ENCODE measurements around the gene PIM1.

PIM1 gene

DNA sequence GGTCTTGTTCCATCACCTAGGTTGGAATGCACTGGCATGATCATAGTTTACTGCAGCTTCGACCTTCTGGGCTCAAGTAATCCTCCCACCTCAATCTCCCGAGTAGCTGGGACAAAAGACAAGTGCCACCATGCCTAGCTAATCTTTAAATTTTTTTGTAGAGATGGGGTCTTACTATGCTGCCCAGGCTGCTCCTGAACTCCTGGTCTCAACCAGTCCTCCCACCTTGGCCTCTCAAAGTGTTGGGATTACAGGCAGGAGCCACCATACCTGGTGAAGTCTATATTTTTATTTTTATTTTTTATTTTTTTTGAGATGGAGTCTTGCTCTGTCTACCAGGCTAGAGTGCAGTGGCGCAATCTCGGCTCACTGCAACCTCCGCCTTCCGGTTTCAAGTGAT lies 11.4 kb upstream of the PIM1 start:
- Histone ChIP-seq H3K9me3 (ENCODE audit: control insufficient read depth, insufficient read depth, low read depth, low read length) (no peaks in the 10 kb centered on the region), H3K27me3 (ENCODE audit: control insufficient read depth, insufficient read depth, low read length) (no peaks in the 10 kb centered on the region), H3K27ac (ENCODE audit: low read depth, low read length) (no peak overlapping the region), H3K4me1 (ENCODE audit: control insufficient read depth, insufficient read depth, low read length) (no peaks in the 10 kb centered on the region; the same call in 1 of the 2 replicates), H3K4me3 (ENCODE audit: low read depth, low read length) (no peak overlapping the region), H3K36me3 (ENCODE audit: control insufficient read depth, insufficient read depth, low read length) (no peaks in the 10 kb centered on the region), H3K9ac (ENCODE audit: low read length) (no peak overlapping the region)

DNA sequence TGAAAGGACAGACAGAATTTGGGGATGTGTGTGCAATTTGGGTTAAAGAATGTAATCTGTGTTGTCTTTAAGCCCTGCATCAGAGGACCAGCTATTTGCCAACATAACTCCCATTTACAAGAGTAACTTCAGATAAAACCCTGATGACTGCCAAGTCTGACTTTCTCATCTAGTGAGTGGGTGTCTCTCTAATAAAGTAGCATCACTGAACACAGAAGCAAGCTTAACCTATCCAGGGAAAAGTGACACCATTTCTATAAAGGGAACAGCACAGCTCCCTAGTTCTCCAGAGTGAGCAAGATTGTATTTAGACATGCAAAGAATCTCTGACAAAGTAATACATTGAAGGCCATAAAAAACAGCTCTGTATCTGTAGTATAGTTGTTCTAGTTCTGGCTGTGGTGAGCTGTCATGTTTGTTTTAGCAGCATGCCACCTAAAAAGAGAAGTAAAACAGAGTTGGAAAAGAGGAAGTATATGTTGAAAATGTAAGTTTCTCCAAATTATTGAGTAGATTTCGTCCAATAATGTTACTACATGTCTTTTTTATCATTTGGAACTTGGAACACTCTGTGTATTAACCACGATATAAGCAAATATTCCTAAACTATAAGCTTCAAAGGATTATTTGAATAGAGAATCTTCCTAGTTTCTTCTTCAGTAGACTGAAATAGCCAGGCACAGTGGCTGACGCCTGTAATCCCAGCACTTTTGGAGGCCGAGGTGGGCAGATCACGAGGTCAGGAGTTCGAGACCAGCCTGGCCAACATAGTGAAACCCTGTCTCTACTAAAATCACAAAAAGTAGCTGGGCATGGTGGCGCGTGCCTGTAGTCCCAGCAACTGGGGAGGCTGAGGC lies 8.8 kb upstream of the PIM1 start:
- H3K36me3 ChIP-seq (ENCODE audit: control insufficient read depth, insufficient read depth, low read length), result no peaks in the 10 kb centered on the region
- no peaks in the 10 kb centered on the region for H3K27me3 ChIP-seq (ENCODE audit: control insufficient read depth, insufficient read depth, low read length)
- H3K9ac ChIP-seq (ENCODE audit: low read length), result no peak overlapping the region
- H3K4me1 ChIP-seq (ENCODE audit: control insufficient read depth, insufficient read depth, low read length), result no peaks in the 10 kb centered on the region
- H3K9me3 ChIP-seq (ENCODE audit: control insufficient read depth, insufficient read depth, low read depth, low read length), result no peaks in the 10 kb centered on the region
- no peak overlapping the region for H3K27ac ChIP-seq (ENCODE audit: low read depth, low read length)
- H3K4me3 ChIP-seq (ENCODE audit: low read depth, low read length), result no peak overlapping the region

DNA sequence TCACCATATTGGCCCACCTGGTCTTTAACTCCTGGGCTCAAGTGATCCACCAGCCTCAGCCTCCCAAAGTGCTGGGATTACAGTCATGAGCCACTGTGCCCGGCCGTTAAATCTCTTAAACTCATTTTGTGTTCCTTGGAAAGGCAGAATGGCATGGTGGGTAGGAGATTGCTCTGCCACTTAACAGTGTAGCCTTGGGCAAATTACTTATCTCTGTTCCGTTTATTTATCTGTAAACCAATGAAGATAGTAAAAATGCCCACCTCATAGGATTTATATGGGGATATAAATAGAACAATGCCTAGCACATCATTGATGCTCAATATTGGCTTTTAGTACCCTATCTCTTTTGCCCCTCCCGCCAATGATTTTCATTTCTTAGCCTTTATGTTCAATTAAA lies 7.2 kb upstream of the PIM1 start:
- Histone ChIP-seq H3K4me3 (ENCODE audit: low read depth, low read length) (no peak overlapping the region), H3K36me3 (ENCODE audit: control insufficient read depth, insufficient read depth, low read length) (no peaks in the 10 kb centered on the region), H3K9me3 (ENCODE audit: control insufficient read depth, insufficient read depth, low read depth, low read length) (no peaks in the 10 kb centered on the region), H3K9ac (ENCODE audit: low read length) (no peak overlapping the region), H3K27ac (ENCODE audit: low read depth, low read length) (no peak overlapping the region), H3K27me3 (ENCODE audit: control insufficient read depth, insufficient read depth, low read length) (no peaks in the 10 kb centered on the region), H3K4me1 (ENCODE audit: control insufficient read depth, insufficient read depth, low read length) (no peaks in the 10 kb centered on the region)

DNA sequence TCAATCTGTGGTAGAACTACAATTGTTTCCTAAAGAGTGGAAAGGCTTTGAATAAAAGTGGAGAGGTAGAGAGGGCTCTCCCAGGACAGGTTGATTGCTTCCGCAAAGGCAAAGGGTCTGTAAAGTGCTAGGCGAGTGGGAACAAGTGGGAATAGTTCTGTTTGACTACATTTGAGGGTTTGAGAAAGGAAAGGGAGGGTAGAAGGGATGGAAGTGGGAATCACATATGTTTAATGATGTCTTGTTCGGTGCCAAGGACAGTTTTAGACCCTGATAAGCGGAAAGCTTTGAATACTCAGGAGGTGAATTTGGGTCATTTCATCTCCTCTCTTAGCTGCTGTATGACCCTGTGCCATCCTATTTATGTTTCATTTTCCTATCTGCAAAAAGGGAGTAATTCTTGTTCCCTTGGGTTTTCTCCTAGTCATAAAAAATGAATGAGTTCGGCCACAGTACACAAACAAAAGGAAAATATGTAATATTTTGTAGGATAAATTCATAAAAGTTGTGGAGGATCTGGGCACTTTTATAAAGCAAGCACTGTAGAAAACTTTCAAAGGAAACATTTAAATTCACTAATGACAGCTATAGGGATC lies 1.7 kb upstream of the PIM1 start:
- Histone ChIP-seq H3K27ac (ENCODE audit: low read depth, low read length) (peak overlapping the region; percentile 86; the same call in 1 of the 2 replicates), H3K36me3 (ENCODE audit: control insufficient read depth, insufficient read depth, low read length) (peaks cover 20% of the 10 kb centered on the region), H3K4me3 (ENCODE audit: low read depth, low read length) (peak overlapping the region; percentile 68), H3K27me3 (ENCODE audit: control insufficient read depth, insufficient read depth, low read length) (no peaks in the 10 kb centered on the region), H3K4me1 (ENCODE audit: control insufficient read depth, insufficient read depth, low read length) (peaks cover 19% of the 10 kb centered on the region), H3K9me3 (ENCODE audit: control insufficient read depth, insufficient read depth, low read depth, low read length) (no peaks in the 10 kb centered on the region), H3K9ac (ENCODE audit: low read length) (peak overlapping the region; percentile 90)

DNA sequence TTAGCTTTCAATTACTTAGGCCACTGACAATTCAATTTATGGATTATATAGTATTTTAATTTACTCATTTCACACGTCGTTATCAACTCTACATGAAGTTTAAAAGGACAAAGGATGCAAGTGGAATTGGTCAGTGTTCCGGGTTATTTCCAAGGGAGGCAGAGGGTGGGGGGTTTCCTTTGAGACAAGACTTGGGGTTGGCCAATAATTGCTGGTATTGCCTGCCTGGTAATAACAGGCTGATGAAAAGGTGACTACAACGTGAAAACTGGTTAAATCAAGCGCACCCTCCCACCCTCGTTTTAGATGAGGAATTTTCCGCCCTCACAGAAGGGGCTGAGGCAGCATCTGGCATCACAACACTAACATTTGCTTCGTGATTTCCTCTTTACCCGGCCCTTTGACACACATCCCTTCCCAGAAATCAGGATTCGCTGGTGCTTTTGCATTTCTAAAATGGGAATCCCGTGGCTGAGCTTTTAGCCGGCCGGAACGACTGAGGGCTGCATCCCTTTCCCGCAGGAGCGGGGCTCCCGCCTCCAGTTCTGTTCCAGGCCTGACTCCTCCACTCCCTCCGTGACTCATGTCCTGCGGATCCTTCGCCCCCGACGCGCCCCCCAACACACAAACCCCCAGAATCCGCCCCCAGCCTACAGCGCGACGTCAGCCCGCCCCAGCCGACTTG lies 999 bp upstream of the PIM1 start:
- no peaks in the 10 kb centered on the region for H3K9me3 ChIP-seq (ENCODE audit: control insufficient read depth, insufficient read depth, low read depth, low read length)
- no peaks in the 10 kb centered on the region for H3K27me3 ChIP-seq (ENCODE audit: control insufficient read depth, insufficient read depth, low read length)
- peak overlapping the region; percentile 68 for H3K4me3 ChIP-seq (ENCODE audit: low read depth, low read length)
- H3K36me3 ChIP-seq (ENCODE audit: control insufficient read depth, insufficient read depth, low read length), result peaks cover 27% of the 10 kb centered on the region
- peaks cover 22% of the 10 kb centered on the region for H3K4me1 ChIP-seq (ENCODE audit: control insufficient read depth, insufficient read depth, low read length)
- H3K27ac ChIP-seq (ENCODE audit: low read depth, low read length), result peak overlapping the region; percentile 86
- peak overlapping the region; percentile 90 for H3K9ac ChIP-seq (ENCODE audit: low read length)

DNA sequence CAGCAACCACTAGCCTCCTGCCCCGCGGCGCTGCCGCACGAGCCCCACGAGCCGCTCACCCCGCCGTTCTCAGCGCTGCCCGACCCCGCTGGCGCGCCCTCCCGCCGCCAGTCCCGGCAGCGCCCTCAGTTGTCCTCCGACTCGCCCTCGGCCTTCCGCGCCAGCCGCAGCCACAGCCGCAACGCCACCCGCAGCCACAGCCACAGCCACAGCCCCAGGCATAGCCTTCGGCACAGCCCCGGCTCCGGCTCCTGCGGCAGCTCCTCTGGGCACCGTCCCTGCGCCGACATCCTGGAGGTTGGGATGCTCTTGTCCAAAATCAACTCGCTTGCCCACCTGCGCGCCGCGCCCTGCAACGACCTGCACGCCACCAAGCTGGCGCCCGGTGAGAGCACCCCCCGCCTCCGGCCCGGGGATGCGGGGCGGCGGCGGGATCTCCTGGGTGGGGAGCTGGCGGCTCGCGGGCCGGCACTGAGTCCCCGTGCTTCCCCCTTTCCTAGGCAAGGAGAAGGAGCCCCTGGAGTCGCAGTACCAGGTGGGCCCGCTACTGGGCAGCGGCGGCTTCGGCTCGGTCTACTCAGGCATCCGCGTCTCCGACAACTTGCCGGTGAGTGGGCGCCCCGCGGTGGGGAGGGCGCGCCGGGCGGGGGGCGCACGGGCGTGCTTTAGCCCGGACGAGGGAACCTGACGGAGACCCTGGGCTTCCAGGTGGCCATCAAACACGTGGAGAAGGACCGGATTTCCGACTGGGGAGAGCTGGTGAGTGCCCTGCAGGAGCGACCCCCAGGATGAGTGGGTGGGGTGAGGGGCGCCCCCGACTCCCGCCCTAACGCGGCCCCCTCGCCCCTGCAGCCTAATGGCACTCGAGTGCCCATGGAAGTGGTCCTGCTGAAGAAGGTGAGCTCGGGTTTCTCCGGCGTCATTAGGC lies 585 bp downstream of the PIM1 start:
- Histone ChIP-seq H3K4me3 (ENCODE audit: low read depth, low read length) (peak overlapping the region; percentile 99), H3K27me3 (ENCODE audit: control insufficient read depth, insufficient read depth, low read length) (no peaks in the 10 kb centered on the region), H3K36me3 (ENCODE audit: control insufficient read depth, insufficient read depth, low read length) (peaks cover 43% of the 10 kb centered on the region), H3K9ac (ENCODE audit: low read length) (peak overlapping the region; percentile 99), H3K4me1 (ENCODE audit: control insufficient read depth, insufficient read depth, low read length) (peaks cover 23% of the 10 kb centered on the region), H3K27ac (ENCODE audit: low read depth, low read length) (peak overlapping the region; percentile 96), H3K9me3 (ENCODE audit: control insufficient read depth, insufficient read depth, low read depth, low read length) (no peaks in the 10 kb centered on the region)

DNA sequence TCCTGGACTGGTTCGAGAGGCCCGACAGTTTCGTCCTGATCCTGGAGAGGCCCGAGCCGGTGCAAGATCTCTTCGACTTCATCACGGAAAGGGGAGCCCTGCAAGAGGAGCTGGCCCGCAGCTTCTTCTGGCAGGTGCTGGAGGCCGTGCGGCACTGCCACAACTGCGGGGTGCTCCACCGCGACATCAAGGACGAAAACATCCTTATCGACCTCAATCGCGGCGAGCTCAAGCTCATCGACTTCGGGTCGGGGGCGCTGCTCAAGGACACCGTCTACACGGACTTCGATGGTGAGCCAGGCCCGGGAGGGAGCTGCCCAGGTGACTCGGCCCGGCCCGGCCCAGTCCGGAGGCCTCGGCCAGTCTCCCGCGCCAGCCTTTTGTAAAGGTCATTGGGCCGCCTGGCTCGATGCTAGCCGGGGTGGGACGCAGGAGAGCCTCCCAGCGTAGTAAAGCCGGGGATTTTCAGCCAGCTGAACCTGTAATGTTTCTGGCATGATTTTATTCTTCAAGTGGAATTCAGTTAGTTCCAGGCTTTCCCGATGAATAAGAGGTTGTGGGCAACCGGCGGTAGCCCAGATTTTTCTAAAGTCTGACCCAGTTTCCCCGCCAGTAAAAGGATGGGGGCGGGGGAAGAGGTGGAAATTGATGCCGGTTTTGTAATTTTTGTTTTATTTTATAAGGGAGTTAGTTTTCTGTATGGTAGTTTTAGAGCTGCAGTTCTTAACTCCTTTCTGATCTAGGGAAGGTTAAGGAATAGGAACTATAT lies 1.4 kb downstream of the PIM1 start:
- Histone ChIP-seq H3K36me3 (ENCODE audit: control insufficient read depth, insufficient read depth, low read length) (peaks cover 46% of the 10 kb centered on the region), H3K27ac (ENCODE audit: low read depth, low read length) (peak overlapping the region; percentile 96; the same call in 1 of the 2 replicates), H3K4me1 (ENCODE audit: control insufficient read depth, insufficient read depth, low read length) (peaks cover 23% of the 10 kb centered on the region), H3K4me3 (ENCODE audit: low read depth, low read length) (peak overlapping the region; percentile 99), H3K9me3 (ENCODE audit: control insufficient read depth, insufficient read depth, low read depth, low read length) (no peaks in the 10 kb centered on the region), H3K9ac (ENCODE audit: low read length) (peak overlapping the region; percentile 99), H3K27me3 (ENCODE audit: control insufficient read depth, insufficient read depth, low read length) (no peaks in the 10 kb centered on the region)

DNA sequence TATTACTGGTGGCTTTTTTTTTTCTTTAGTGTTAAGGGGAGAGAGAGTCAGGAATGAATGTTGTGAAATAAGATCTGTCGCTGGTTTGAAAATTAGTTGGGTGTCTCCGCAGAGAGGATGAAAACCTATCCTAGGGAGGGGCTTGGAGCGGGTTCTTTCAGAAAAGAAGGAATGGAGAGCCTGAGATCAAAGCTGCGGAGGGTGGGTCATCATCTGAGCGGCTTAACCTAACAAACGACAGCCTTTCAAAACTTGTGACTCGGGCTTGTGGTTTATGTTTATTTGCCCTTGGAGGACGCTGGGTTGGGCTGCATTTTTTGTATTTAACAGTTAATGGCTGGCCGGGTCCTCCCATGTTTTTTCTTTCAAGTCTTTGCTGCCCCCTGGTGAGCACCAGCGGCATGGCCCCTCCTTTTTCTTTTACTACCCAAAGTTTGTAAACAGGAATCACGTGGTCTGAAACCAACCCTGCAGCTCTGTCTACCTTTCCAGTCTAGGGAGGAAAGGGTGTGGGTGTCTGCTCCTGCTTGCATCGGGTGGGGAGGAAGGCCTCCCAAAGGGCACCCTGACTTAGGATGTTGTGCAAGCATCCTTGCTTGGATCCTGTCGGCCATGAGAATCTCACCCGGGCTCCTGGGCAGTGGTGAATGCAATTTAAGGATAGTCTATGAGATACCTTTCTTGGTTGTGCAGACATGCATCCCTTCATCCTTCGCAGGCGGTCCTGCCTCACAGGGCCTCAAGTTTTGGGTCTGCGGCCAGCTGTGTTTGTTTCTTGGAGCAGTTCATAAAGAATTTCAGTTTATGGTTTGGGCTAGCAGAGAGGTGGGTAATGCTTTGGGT lies 2.2 kb downstream of the PIM1 start:
- Histone ChIP-seq H3K4me3 (ENCODE audit: low read depth, low read length) (peak overlapping the region; percentile 99), H3K27ac (ENCODE audit: low read depth, low read length) (peak overlapping the region; percentile 96; the same call in 1 of the 2 replicates), H3K9ac (ENCODE audit: low read length) (peak overlapping the region; percentile 99), H3K27me3 (ENCODE audit: control insufficient read depth, insufficient read depth, low read length) (no peaks in the 10 kb centered on the region), H3K4me1 (ENCODE audit: control insufficient read depth, insufficient read depth, low read length) (peaks cover 23% of the 10 kb centered on the region), H3K9me3 (ENCODE audit: control insufficient read depth, insufficient read depth, low read depth, low read length) (no peaks in the 10 kb centered on the region), H3K36me3 (ENCODE audit: control insufficient read depth, insufficient read depth, low read length) (peaks cover 46% of the 10 kb centered on the region)

DNA sequence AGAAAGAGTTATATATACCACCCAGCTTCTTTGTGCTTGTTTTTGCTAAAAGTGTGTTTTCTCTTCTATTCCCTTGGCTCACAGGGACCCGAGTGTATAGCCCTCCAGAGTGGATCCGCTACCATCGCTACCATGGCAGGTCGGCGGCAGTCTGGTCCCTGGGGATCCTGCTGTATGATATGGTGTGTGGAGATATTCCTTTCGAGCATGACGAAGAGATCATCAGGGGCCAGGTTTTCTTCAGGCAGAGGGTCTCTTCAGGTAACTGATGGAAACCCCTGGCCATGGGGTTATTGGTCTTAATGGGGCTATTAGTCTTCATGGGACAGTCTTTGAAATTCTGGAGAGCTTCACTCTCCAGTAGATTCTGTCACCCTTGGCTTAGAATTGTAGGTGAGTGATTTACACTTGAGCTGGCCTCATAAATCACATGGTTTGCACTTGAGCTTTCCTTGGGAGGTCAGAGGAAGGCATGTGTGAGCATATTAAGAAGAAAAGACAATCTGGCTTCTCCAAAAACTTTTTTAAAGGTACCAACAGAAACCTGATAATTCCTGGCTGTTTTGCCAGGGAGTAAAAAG lies 3.0 kb downstream of the PIM1 start:
- H3K9ac ChIP-seq (ENCODE audit: low read length), result peak overlapping the region; percentile 3
- H3K4me1 ChIP-seq (ENCODE audit: control insufficient read depth, insufficient read depth, low read length), result peaks cover 21% of the 10 kb centered on the region
- H3K9me3 ChIP-seq (ENCODE audit: control insufficient read depth, insufficient read depth, low read depth, low read length), result no peaks in the 10 kb centered on the region
- H3K36me3 ChIP-seq (ENCODE audit: control insufficient read depth, insufficient read depth, low read length), result peaks cover 46% of the 10 kb centered on the region
- H3K27ac ChIP-seq (ENCODE audit: low read depth, low read length), result no peak overlapping the region
- H3K4me3 ChIP-seq (ENCODE audit: low read depth, low read length), result peak overlapping the region; percentile 99
- no peaks in the 10 kb centered on the region for H3K27me3 ChIP-seq (ENCODE audit: control insufficient read depth, insufficient read depth, low read length)
